ENCODE data around the gene MACC1.
A peak's percentile ranks its signal among the peaks of the same experiment; 100 is the strongest.

The MACC1 gene

GRCh38 chr7:20223356-20223755 lies 6.2 kb upstream of the MACC1 start:
- TF ChIP-seq, protein P1, sequence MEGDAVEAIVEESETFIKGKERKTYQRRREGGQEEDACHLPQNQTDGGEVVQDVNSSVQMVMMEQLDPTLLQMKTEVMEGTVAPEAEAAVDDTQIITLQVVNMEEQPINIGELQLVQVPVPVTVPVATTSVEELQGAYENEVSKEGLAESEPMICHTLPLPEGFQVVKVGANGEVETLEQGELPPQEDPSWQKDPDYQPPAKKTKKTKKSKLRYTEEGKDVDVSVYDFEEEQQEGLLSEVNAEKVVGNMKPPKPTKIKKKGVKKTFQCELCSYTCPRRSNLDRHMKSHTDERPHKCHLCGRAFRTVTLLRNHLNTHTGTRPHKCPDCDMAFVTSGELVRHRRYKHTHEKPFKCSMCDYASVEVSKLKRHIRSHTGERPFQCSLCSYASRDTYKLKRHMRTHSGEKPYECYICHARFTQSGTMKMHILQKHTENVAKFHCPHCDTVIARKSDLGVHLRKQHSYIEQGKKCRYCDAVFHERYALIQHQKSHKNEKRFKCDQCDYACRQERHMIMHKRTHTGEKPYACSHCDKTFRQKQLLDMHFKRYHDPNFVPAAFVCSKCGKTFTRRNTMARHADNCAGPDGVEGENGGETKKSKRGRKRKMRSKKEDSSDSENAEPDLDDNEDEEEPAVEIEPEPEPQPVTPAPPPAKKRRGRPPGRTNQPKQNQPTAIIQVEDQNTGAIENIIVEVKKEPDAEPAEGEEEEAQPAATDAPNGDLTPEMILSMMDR (IDR thresholded peaks at IDR 0.05) = no peak
- no peak overlapping the region for H3K4me3 ChIP-seq
- DNase-seq (ENCODE audit: low spot score) = no peak
- H3K27ac ChIP-seq = no peak overlapping the region

DNA sequence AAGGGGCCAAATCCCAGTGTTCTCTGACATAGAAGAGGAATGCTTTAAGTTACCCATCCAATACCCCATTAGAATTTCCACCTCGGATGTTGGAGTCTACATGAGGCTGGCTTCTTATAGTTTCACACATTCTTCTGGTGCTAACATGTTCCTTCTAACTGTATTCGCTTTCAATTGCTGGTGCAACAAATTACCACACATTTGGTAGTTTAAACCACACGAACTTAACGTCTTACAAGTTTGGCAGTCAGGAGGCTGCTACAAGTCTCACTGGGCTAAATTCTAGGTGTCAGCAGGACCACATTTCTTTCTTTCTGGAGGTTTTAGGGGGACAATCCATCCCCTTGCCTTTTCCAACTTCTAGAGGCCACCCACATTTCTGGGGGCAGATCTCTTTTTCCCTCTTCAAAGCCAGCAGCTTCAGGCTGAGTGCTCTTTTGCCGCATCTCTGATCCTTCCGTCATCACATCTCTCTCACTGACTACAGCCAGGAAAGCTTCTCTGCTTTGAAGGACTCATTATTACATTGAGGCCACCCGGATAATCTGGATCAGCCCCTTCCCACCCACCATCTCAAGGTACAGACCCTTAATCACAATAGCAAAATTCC lies 5.1 kb upstream of the MACC1 start:
- no peak overlapping the region for H3K4me3 ChIP-seq
- TF ChIP-seq, protein P1 (IDR thresholded peaks at IDR 0.05) = no peak
- no peak for DNase-seq (ENCODE audit: low spot score)
- H3K27ac ChIP-seq = no peak overlapping the region

DNA sequence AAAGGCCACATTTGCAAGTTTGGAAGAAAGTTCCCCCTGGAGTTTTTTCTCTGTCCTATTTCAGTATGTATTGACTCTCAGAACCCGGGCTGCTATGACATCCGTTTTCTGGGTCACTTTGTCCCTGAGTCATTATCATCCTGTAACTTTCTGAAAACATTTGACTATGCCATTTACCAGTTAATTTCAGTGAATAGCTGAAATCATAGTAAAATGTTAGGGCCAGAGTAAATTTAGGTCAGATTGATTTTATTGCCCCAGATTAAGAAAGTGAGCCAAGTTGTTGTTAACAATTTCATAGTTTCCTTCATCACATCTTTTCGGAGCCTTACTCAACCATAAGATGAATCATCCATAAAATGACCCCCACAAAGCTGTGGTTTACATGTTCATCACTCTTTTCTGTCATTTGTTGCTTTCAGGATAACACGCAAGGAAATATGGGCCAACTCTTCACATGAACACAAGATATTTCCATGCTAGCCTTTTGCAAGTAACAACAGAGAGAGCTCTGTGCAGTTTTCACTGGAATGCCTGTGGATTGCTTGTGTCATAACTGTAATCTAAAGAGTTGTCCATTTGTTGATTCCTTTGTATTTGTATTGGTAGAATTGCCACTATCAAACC lies 3.9 kb upstream of the MACC1 start:
- peak overlapping the region; percentile 32 to 84 for H3K27ac ChIP-seq
- TF ChIP-seq, protein P1 (IDR thresholded peaks at IDR 0.05) = no peak
- H3K4me3 ChIP-seq = no peak overlapping the region
- DNase-seq (ENCODE audit: low spot score) = no peak

DNA sequence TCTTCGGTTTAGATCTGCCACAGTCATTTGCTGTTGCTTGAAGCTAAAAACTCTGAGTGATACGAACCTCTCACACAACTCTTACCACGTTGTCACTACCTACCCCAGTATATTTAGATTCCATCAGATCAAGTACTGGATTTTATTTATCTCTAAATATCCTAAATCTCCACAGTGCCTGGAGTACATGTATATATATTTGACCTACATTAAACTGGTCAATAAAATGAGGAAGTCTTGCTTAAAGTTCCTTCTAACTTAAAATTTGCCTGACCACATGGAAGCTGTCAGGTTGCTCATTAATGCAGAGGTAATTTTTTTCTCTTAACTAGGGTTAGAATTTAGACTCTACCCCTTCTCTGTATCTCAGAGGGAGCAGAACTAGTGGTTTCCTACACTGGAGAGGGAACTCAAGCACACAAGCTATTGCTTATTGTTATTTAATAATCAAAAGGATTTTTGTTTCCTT lies 3.1 kb upstream of the MACC1 start:
- DNase-seq (ENCODE audit: low spot score) = no peak
- Histone ChIP-seq H3K4me3 (no peak overlapping the region), H3K27ac (peak overlapping the region; percentile 32 to 84)
- TF ChIP-seq, protein P1 (IDR thresholded peaks at IDR 0.05) = no peak

DNA sequence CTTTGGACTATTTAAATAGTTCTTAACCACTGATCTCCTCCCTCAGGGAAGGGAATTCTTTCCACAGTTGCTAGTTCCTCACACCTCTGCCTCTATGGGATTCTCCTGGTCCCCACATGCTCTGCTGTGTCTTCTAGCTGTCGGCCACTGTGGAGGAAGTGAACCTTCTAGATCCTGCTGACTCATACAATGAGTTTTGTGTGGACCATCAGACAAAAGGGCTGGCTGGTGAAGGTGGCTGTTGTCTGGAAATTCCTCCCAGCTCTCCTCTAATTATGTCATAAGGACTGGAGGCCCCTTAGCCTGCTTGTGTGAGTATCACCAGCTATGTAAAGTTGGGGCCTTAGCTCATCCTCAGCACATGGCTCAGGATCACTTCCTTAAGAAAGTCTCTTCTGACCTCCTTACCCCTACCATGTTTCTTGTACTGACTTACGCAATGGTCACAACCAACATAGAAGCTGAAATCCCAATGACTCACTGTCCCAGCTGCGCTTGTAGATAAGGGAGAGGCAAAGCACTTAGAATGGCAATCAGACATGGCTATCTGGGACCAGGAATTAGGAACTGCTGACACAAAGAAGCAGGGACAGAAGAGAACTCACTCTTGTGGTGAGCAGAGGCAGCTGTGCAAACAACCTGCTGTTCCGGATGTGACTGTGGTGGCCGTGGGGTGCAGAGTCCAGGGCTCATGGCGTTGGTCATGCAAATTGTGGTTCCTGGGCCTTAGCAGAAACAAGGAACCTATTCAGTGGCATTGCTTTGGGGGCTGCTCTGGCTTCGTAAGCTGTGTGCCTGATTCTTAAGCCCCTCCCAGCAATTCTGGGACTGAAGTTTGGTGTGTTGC lies 2.5 kb upstream of the MACC1 start:
- Histone ChIP-seq H3K27ac (peak overlapping the region; percentile 32 to 84), H3K4me3 (no peak overlapping the region)
- TF ChIP-seq, protein P1 (IDR thresholded peaks at IDR 0.05) = no peak
- DNase-seq (ENCODE audit: low spot score) = peak; percentile 82

DNA sequence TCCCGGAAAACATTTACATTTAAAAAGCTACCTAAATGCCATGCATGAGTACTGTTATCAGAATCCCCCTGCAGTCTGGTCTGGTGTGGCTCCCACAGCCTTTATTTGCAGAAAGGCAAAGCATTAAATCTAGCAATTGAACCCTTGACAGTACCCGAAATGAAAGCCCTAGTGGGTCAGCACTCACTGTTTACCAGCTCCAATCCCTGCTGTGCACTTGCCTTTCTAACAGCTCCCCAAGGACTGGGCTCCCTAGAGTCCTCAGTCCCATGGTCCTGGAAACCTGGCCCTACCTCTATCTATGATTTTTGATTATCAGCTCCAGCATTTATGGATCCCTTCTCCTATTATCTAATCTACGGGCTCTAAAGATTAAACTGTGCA lies 1.9 kb upstream of the MACC1 start:
- TF ChIP-seq, protein P1 (IDR thresholded peaks at IDR 0.05) = no peak
- peak overlapping the region; percentile 15 to 84 for H3K27ac ChIP-seq
- DNase-seq (ENCODE audit: low spot score) = no peak
- no peak overlapping the region for H3K4me3 ChIP-seq
